Upper lobe of left lung (tissue), 6 donors: ENCODE data around the gene IDH3B. TPM values are rescaled to one million over a fixed set of nuclear protein-coding genes. Genes with fewer than 3 reads are reported as not detected.
"Not testable (repeated sequence)": the region's sequence is repeated elsewhere in the genome, so short reads cannot be mapped to it uniquely, and the experiment has no call there.

ENCODE experiments used
- ATAC-seq, 2 donors: fragments of 200-7000 bp; cut with Tn5 transposase; one replicate each; pipeline ENCODE4 v1.9.1; 2022; ENCODE audit warnings: mild to moderate bottlenecking in 2 of 2, moderate library complexity in 2 of 2; ENCODE audit not compliant: low FRiP score in 2 of 2
- DNase-seq, 2 donors: peaks; one replicate each; pipeline ENCODE4 v3.0.0-alpha.2; 2019 to 2020
- H3K27ac ChIP-seq, 4 donors: fragments of 200-600 bp; sonication (generic); one replicate each; pipeline ENCODE4 v1.5.1; 2016 to 2019
- H3K27me3 ChIP-seq, 4 donors: fragments of 200-600 bp; sonication (generic); one replicate each; pipeline ENCODE4 v1.5.1; 2017 to 2019
- H3K36me3 ChIP-seq, 4 donors: fragments of 200-600 bp; sonication (generic); one replicate each; pipeline ENCODE4 v1.5.1; 2016 to 2019
- H3K4me1 ChIP-seq, 4 donors: fragments of 200-600 bp; sonication (generic); one replicate each; pipeline ENCODE4 v1.5.1; 2018 to 2019
- H3K4me3 ChIP-seq, 4 donors: fragments of 200-600 bp; sonication (generic); one replicate each; pipeline ENCODE4 v1.5.1; 2017 to 2019; ENCODE audit warnings: mild to moderate bottlenecking in 2 of 4, moderate library complexity in 1 of 4
- H3K9me3 ChIP-seq, 4 donors: fragments of 200-600 bp; sonication (generic); one replicate each; pipeline ENCODE4 v1.5.1; 2018 to 2019
- EP300 ChIP-seq, 4 donors: sonication (generic); formaldehyde crosslinking; IDR thresholded peaks; one replicate each; pipeline ENCODE4 v1.5.1; 2017; ENCODE audit warnings: antibody characterized with exemption in 4 of 4, control low read depth in 2 of 4
- POLR2A ChIP-seq, 4 donors: fragments of 450-650 bp; IDR thresholded peaks; one replicate each; pipeline ENCODE4 v1.5.1; 2016 to 2017; ENCODE audit warnings: antibody characterized with exemption in 4 of 4, mild to moderate bottlenecking in 2 of 4
- POLR2AphosphoS5 ChIP-seq, 2 donors: sonication (generic); formaldehyde crosslinking; IDR thresholded peaks; one replicate each; pipeline ENCODE4 v1.5.1; 2017; ENCODE audit warnings: antibody characterized with exemption in 2 of 2
- WGBS, 2 donors: methylation state at CpG; one replicate each; pipeline ENCODE4 v1.1.5; 2017 to 2018; 5-methylcytosine and 5-hydroxymethylcytosine counted together
- total RNA-seq, 6 donors: library from RNA; depleted of rRNA in 4 of 6; stranded (reverse); fragments of >200 nt in 4 of 6; gene quantifications; one replicate each; pipeline versions ENCODE4 v1.1.0 to v1.2.1, GENCODE V29; 2016 to 2021
- TF ChIP-seq, protein P1 (sequence below), 6 experiments: fragments of 450-650 bp in 4 of 6; fragments of 200-600 bp in 2 of 6; sonication (generic) in 2 of 6; IDR thresholded peaks; one replicate each; pipeline ENCODE4 v1.5.1; 2016 to 2019; ENCODE audit warnings: antibody characterized with exemption in 6 of 6
- donor health status: DM: no; HTN: no; CAD: no; lungs with moderate emphysema.
- donor health status: DM: no; HTN: yes; CAD: no; lungs with severe emphysema.

The IDH3B gene
- total RNA-seq, 6 donors from 2014 or later, result 64.7 to 108 (median 75.0) TPM

DNA sequence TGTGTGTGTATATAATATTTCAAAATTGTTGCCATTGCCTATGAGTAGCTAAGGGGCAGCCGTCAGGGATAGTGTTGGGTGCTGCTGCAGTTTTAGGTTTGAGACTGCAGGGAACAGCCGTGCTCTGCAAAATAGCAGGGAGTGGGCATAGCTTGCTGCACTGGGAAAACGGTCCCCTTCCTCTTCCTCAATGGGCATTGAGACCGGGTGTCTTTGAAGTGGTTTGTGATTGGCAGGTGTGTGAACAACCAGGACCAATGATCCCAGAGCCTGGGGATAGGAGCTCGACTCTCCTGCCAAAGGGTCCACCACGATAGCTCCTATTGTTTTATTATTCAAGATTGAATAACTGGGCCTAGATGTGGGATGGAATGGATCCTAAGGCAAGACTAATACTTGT is 23.5 kb upstream of the IDH3B start:
- ATAC-seq, result no peak
- TF ChIP-seq POLR2A (IDR thresholded peaks at IDR 0.05) (no peak), POLR2AphosphoS5 (IDR thresholded peaks at IDR 0.05) (no peak), EP300 (IDR thresholded peaks at IDR 0.05) (no peak)
- TF ChIP-seq, protein P1, sequence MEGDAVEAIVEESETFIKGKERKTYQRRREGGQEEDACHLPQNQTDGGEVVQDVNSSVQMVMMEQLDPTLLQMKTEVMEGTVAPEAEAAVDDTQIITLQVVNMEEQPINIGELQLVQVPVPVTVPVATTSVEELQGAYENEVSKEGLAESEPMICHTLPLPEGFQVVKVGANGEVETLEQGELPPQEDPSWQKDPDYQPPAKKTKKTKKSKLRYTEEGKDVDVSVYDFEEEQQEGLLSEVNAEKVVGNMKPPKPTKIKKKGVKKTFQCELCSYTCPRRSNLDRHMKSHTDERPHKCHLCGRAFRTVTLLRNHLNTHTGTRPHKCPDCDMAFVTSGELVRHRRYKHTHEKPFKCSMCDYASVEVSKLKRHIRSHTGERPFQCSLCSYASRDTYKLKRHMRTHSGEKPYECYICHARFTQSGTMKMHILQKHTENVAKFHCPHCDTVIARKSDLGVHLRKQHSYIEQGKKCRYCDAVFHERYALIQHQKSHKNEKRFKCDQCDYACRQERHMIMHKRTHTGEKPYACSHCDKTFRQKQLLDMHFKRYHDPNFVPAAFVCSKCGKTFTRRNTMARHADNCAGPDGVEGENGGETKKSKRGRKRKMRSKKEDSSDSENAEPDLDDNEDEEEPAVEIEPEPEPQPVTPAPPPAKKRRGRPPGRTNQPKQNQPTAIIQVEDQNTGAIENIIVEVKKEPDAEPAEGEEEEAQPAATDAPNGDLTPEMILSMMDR (IDR thresholded peaks at IDR 0.05), result no peak
- DNase-seq, result no peak
- no peaks in the 10 kb centered on the region for H3K36me3 ChIP-seq
- no peaks in the 10 kb centered on the region for H3K9me3 ChIP-seq
- peaks cover 2 to 14% (median 3%) of the 10 kb centered on the region in 4 donors for H3K4me1 ChIP-seq
- H3K27me3 ChIP-seq, result no peaks in the 10 kb centered on the region
- 48% methylated on average over 6 of the region's 6 CpGs for WGBS, 2 donors
- no peak overlapping the region for H3K27ac ChIP-seq
- no peak overlapping the region for H3K4me3 ChIP-seq

DNA sequence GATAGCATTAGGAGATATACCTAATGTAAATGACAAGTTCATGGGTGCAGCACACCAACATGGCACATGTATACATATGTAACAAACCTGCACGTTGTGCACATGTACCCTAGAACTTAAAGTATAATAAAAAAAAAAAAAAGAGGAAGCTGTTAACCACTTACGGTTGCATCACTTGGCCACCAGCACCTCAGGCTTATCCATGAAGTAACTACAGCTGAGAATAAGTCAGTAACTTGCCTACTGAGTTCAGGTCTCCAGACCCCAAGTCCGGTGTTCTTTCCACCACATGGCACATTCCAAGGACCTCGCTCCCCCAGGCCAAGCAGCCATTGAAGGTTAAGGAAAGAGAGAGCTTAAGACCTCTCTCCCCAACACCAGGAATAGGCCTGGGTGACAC is 20.8 kb upstream of the IDH3B start:
- not testable (repeated sequence) for H3K27me3 ChIP-seq, H3K4me1 ChIP-seq, H3K27ac ChIP-seq, ATAC-seq, H3K36me3 ChIP-seq, H3K4me3 ChIP-seq, H3K9me3 ChIP-seq
- peak in 1 of 2 donors; percentile 36 for DNase-seq
- WGBS, 2 donors, result 56 to 62% methylated on average over 4 of the region's 4 CpGs

DNA sequence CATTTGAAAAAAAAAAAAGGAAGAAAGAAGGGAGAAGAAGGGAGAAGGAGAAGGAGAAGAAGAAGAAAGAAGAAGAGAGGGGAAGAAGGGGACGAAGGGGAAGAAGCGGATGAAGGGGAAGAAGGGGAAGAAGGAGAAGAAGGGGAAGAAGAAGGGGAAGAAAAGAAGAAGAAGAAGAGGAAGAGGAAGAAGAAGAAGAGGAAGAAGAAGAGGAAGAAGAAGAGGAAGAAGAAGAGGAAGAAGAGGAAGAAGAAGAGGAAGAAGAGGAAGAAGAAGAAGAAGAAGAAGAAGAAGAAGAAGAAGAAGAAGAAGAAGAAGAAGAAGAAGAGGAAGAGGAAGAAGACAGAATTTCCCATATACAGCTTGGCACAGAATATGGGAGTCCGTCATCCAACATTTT is 18.0 kb upstream of the IDH3B start:
- H3K36me3 ChIP-seq, H3K27ac ChIP-seq, H3K9me3 ChIP-seq, DNase-seq, H3K4me3 ChIP-seq, ATAC-seq, H3K4me1 ChIP-seq, H3K27me3 ChIP-seq: not testable (repeated sequence)
- 67 to 75% methylated on average over 3 of the region's 3 CpGs for WGBS, 2 donors

DNA sequence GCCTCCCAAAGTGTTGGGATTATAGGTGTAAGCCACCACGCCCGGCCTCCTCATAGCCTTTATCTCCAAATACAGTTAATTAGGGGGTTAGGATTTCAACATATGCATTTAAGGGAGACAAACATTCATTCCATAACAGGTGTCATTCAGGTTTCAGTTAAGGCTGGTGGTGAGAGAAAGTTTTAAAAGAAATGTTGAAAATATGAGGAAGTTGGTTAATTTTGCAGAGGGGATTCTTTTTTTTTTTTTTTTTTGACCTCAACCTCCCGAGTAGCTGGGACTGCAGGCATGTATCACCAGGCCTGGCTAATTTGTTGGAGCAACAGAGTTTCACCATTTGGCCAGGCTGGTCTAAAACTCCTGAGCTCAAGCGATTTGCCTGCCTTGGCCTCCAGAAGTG is 16.0 kb upstream of the IDH3B start:
- Histone ChIP-seq H3K4me1 (no peaks in the 10 kb centered on the region), H3K4me3 (no peak overlapping the region), H3K27me3 (no peaks in the 10 kb centered on the region), H3K9me3 (no peaks in the 10 kb centered on the region), H3K36me3 (no peaks in the 10 kb centered on the region), H3K27ac (no peak overlapping the region)
- no peak for DNase-seq
- no peak for ATAC-seq
- 72 to 79% methylated on average over 4 of the region's 4 CpGs for WGBS, 2 donors
- no peak for TF ChIP-seq EP300 (IDR thresholded peaks at IDR 0.05)
- no peak for TF ChIP-seq POLR2AphosphoS5 (IDR thresholded peaks at IDR 0.05)
- TF ChIP-seq, protein P1 (IDR thresholded peaks at IDR 0.05), result no peak
- no peak for TF ChIP-seq POLR2A (IDR thresholded peaks at IDR 0.05)

DNA sequence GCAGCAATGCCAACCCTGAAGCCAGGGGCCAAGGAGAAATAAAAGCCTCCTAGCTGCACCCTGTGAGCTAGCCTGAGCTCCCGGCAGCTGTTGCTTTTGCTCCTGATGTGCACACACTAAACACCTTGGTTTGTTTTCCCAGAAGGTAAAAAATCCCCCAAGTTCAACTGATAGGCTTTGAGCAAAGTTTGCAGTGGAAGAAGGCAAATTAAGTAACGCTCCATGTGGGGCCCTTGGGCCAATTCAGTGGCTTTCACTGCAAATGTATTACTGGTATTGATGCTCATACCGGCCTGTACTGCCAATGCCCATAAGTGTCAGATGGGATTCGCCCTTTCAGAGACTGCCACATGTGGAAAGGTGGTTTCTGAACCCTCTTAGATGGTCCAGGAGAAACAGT is 9.4 kb upstream of the IDH3B start:
- Histone ChIP-seq H3K9me3 (no peaks in the 10 kb centered on the region), H3K4me3 (no peak overlapping the region), H3K27ac (no peak overlapping the region), H3K4me1 (no peaks in the 10 kb centered on the region), H3K27me3 (no peaks in the 10 kb centered on the region), H3K36me3 (no peaks in the 10 kb centered on the region)
- no peak for TF ChIP-seq POLR2A (IDR thresholded peaks at IDR 0.05)
- TF ChIP-seq EP300 (IDR thresholded peaks at IDR 0.05), result no peak
- TF ChIP-seq, protein P1 (IDR thresholded peaks at IDR 0.05), result no peak
- no peak for TF ChIP-seq POLR2AphosphoS5 (IDR thresholded peaks at IDR 0.05)
- ATAC-seq (no peak), DNase-seq (no peak)
- WGBS, 2 donors, result 85 to 92% methylated on average over 4 of the region's 4 CpGs

DNA sequence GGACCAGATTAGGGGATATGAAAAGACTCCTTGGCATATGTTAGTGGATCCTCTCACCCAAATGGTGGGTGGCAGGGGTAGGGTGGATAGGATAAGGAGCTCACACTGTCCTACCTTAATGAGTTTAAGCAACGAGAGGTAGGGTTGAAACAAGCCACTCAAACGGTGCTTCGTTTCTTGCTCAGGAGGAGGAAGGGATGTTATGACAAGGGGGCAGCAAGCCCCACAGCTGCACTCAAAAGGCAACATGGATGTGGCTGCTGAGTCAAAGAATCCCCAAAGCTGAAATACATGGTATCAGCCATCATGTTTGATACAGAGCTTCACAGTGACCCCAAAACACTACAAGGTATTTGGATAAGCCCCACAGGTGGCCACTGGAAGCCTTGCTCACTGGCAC is 8.4 kb upstream of the IDH3B start:
- no peaks in the 10 kb centered on the region for H3K36me3 ChIP-seq
- H3K4me3 ChIP-seq, result no peak overlapping the region
- 57 to 77% methylated on average over 3 of the region's 3 CpGs for WGBS, 2 donors
- DNase-seq (no peak), ATAC-seq (no peak)
- H3K27me3 ChIP-seq, result no peaks in the 10 kb centered on the region
- no peaks in the 10 kb centered on the region for H3K9me3 ChIP-seq
- H3K4me1 ChIP-seq, result no peaks in the 10 kb centered on the region
- no peak overlapping the region for H3K27ac ChIP-seq
- TF ChIP-seq, protein P1 (IDR thresholded peaks at IDR 0.05), result no peak
- TF ChIP-seq POLR2A (IDR thresholded peaks at IDR 0.05) (no peak), POLR2AphosphoS5 (IDR thresholded peaks at IDR 0.05) (no peak), EP300 (IDR thresholded peaks at IDR 0.05) (no peak)
